GM18909 (cell line): Measurements from ENCODE around the gene SLC16A12.
"Not testable (repeated sequence)": the region's sequence is repeated elsewhere in the genome, so short reads cannot be mapped to it uniquely, and the experiment has no call there.

Experiments used
- ATAC-seq: cut with Tn5 transposase; IDR thresholded peaks from one replicate; pipeline ENCODE4 v1.9.1; 2021; ENCODE audit warnings: mild to moderate bottlenecking; ENCODE audit not compliant: unreplicated experiment, poor library complexity

SLC16A12 gene

GRCh38 chr10:89475591-89475998, 59.8 kb downstream of the SLC16A12 start:
- ATAC-seq = no peak

GRCh38 chr10:89475125-89475524, 60.3 kb downstream of the SLC16A12 start:
- no peak for ATAC-seq

GRCh38 chr10:89474452-89474851, 60.9 kb downstream of the SLC16A12 start:
- no peak for ATAC-seq

- no peak for ATAC-seq
Measured at GRCh38 chr10:89471110-89471809, 64.1 kb downstream of the SLC16A12 start.

DNA sequence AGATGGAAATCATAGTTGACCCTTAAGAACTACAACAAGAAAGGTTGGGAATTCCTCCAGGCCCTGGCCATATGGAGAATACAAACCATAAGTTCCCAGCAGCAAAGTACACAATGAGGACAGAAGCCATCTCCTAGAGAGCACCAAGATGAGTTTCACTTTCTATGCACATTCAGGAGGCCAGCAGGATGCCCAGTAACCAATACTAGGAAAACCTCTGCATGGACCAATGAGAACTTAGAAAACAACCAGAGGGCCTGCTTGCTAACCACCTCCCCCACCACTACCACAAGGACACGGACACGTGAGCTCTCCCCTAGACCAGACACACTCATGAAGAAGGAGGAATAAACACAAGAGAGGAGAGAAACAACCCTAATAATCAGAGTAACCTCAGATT, 64.8 kb downstream of the SLC16A12 start:
- ATAC-seq = no peak

DNA sequence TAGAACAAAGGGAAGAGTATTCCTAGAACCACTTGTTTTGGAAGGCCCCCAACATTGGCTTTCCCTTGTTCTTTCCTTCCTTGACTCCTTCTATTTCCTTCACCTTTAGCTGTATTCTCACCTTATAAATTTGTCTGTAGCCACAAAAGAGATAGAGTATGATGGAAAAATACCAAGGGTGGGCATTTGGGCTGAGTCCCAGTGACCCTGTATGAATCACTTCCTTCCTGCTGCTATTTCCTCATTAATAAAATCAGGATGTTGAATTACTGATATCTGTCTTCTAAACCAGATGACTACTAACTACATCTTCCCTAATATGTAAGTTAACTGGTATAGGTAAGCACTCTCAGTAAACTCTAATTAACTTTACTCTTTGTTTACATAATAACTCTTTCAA, 65.9 kb downstream of the SLC16A12 start:
- no peak for ATAC-seq

DNA sequence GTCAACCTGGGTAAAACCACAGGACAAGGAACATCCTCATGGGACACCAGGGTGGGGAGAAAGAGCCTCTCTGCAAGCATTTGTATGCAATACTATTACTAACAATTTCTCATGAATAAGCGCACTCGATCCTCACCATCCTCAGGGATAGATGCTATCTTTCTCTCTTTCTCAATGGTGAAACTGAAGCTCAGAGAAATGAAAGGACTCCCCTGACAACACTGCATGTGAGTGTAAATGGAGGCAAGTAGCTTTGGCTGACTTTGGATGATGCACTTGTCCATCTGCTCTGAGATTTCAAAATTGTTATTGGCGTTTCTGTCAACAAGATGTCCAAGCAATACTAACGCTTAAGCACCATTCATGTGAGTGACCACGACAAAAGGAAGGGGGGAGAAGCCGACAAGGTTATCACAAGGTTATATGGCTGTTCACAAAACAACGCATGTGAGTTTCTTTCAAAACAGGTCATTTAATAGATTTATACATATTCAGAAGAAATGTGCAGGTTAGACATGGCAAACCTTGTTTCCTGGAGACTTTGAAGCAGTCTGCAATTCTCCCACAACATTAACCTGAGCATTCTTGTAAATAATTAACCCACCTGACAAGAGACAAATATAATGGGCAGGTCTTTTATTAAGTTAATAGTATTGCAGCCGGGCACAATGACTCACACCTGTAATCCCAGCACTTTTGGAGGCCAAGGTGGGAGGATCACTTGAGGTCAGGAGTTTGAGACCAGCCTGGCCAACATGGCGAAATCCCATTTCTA, 67.0 kb downstream of the SLC16A12 start:
- ATAC-seq = no peak

DNA sequence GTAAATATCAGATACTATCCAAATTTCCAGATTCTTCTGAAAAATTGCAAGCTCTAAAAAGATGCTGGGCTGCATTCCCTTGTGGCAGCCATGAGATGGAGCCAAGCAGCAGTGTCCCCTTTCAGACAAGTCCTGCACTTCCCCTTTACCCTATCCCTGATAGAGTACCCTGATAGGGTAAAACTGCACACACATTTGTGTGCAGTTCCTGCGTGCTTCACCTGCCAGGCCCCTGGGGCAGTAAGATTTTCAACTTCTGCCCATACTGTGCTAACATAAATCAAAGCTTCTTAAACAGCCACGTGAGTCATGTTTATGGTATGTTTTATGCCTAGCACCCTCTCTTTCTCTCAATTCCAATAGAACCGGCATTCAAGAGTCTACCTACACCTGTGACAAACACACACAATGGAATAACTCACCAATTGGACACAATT, 68.8 kb downstream of the SLC16A12 start:
- ATAC-seq = no peak

GRCh38 chr10:89465196-89465595, 70.2 kb downstream of the SLC16A12 start:
- ATAC-seq = no peak

- no peak for ATAC-seq
Measured at GRCh38 chr10:89463846-89464537, 71.4 kb downstream of the SLC16A12 start.

GRCh38 chr10:89458784-89459183, 76.6 kb downstream of the SLC16A12 start:
- ATAC-seq = no peak

- ATAC-seq = no peak
Measured at GRCh38 chr10:89458291-89458690, 77.1 kb downstream of the SLC16A12 start.

- no peak for ATAC-seq
Measured at GRCh38 chr10:89454561-89455347, 80.6 kb downstream of the SLC16A12 start.

- no peak for ATAC-seq
Measured at GRCh38 chr10:89452193-89452592, 83.2 kb downstream of the SLC16A12 start.

DNA sequence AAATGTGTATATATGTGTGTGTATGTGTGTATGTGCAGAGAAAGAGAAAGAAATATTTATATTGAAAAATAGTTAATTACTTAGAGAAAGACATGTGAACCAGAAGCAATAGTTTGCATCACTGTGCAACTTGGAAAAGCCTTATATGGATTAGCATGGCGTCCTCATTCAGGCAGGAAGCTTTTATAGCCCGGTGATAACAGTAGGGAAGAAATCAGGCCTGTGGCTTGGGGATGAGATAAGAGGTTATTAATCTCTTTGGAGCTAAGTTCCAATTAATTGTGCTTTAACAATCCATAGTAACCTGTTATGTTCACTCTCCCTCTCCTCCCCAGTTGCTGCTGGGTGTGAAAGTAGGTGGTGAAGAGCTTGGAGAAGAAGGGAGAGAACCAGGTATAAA, 84.5 kb downstream of the SLC16A12 start:
- ATAC-seq = no peak

- not testable (repeated sequence) for ATAC-seq
Measured at GRCh38 chr10:89444819-89445218, 90.6 kb downstream of the SLC16A12 start.

DNA sequence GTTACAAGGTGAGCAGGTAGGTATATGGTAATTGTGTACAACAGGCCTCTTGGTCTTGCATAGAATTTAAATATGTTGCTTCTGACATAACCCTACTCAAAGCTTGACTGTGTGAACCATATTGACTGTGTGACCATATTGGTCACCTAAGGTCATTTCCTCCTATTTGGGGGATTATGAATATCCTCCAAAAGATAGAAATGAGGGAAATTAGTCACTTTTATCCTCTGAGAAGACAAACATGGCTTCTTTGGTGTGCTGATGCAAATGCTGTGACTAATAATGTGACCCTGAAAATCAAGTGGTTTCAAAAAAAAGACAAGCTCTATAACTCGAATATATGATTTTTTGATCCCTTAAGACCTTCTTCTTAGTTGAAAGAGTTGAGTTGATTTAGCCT, 93.1 kb downstream of the SLC16A12 start:
- no peak for ATAC-seq

- ATAC-seq = no peak
Measured at GRCh38 chr10:89440226-89441009, 95.0 kb downstream of the SLC16A12 start.

GRCh38 chr10:89438525-89438924, 96.9 kb downstream of the SLC16A12 start:
- no peak for ATAC-seq

DNA sequence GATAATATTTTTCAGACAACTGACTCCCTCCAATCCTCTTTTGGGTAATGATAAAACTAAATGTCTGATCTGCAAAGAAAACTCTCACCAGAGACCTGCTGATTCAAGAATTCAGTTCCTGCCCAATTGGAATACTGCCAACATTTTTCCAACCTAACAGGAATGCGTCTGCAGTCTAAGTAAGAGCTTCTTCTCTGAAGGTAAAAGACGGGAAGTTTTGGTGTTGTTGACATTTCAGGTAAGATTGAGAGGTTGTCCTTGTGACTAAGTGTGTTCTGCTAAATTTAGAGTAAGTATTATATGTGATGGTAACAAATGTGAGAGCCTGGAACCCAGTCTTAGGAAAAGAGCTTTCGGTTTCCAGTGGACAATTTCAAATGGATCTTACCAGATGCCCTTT, 103.4 kb downstream of the SLC16A12 start:
- ATAC-seq = no peak
